Vagina (tissue), 2 donors: Measurements from ENCODE around the gene GCKR.
"Not testable (repeated sequence)": the region's sequence is repeated elsewhere in the genome, so short reads cannot be mapped to it uniquely, and the experiment has no call there.

Experiments used
- POLR2A ChIP-seq, 2 donors: fragments of 450-650 bp; IDR thresholded peaks; one replicate each; pipeline ENCODE4 v1.6.1; 2017; ENCODE audit warnings: antibody characterized with exemption in 2 of 2, mild to moderate bottlenecking in 2 of 2, moderate library complexity in 2 of 2
- POLR2AphosphoS5 ChIP-seq, 2 donors: sonication (generic); formaldehyde crosslinking; IDR thresholded peaks; one replicate each; pipeline ENCODE4 v1.9.0; 2017; ENCODE audit warnings: antibody characterized with exemption in 2 of 2, mild to moderate bottlenecking in 2 of 2, low read depth in 1 of 2; ENCODE audit not compliant: insufficient read depth in 1 of 2

- not testable (repeated sequence) for TF ChIP-seq POLR2AphosphoS5 (IDR thresholded peaks at IDR 0.05; ENCODE audit: insufficient read depth in 1 of 2, low read depth in 1 of 2); POLR2A (IDR thresholded peaks at IDR 0.05)
Measured at GRCh38 chr2:27538839-27539450, 42.3 kb downstream of the GCKR start.
